WTC11 (cell line): ENCODE measurements around the gene KIF17.

ENCODE experiments used
- E2F5 ChIP-seq: sonication (generic); formaldehyde crosslinking; IDR thresholded peaks from 2 replicates; pipeline ENCODE4 v1.8.1; 2022; ENCODE audit warnings: mild to moderate bottlenecking, moderate library complexity, missing genetic modification reagents
- GABPB1 ChIP-seq: sonication (generic); formaldehyde crosslinking; IDR thresholded peaks from 2 replicates; pipeline ENCODE4 v1.8.1; 2023; ENCODE audit warnings: mild to moderate bottlenecking, missing genetic modification reagents
- NFE2L1 ChIP-seq: sonication (generic); formaldehyde crosslinking; IDR thresholded peaks from 2 replicates; pipeline ENCODE4 v1.8.1; 2023; ENCODE audit warnings: missing genetic modification reagents
- NR3C1 ChIP-seq: sonication (generic); formaldehyde crosslinking; conservative IDR thresholded peaks from 2 replicates; pipeline ENCODE4 v1.8.1; 2023; ENCODE audit warnings: low read depth, mild to moderate bottlenecking, missing genetic modification reagents
- TF ChIP-seq, protein P1 (sequence below): fragments of 200-600 bp; IDR thresholded peaks from 2 replicates; pipeline ENCODE4 v1.8.0; 2022; ENCODE audit warnings: antibody characterized with exemption

- TF ChIP-seq E2F5 (no peak), GABPB1 (CRISPR knock-in tag) (no peak), NFE2L1 (CRISPR knock-in tag) (no peak), NR3C1 (no peak)
- TF ChIP-seq, protein P1, sequence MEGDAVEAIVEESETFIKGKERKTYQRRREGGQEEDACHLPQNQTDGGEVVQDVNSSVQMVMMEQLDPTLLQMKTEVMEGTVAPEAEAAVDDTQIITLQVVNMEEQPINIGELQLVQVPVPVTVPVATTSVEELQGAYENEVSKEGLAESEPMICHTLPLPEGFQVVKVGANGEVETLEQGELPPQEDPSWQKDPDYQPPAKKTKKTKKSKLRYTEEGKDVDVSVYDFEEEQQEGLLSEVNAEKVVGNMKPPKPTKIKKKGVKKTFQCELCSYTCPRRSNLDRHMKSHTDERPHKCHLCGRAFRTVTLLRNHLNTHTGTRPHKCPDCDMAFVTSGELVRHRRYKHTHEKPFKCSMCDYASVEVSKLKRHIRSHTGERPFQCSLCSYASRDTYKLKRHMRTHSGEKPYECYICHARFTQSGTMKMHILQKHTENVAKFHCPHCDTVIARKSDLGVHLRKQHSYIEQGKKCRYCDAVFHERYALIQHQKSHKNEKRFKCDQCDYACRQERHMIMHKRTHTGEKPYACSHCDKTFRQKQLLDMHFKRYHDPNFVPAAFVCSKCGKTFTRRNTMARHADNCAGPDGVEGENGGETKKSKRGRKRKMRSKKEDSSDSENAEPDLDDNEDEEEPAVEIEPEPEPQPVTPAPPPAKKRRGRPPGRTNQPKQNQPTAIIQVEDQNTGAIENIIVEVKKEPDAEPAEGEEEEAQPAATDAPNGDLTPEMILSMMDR = no peak
Measured at GRCh38 chr1:20681999-20682398, 35.8 kb downstream of the KIF17 start.
